ENCODE data around the gene ST7.

DNA sequence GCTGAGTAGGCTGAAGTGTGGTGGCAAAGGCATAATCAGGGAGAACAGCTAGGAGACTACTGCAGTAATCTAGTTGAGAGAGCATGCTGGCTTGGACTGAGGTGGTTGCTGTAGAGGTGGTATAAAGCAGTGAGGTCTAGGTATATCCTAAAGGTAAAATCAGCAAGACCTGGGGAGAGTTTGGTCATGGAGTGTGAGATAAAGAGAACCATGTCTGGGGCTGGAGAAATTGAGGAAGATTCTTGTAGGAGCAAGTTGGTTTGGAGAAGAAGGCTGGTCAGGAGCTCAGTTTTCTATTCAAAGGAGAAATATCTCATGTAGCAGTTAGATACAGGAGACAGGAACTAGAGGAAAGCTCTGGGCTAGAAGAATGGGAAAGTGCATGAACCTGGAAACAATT lies 32.9 kb upstream of the ST7 start:
- TF ChIP-seq, protein P1, sequence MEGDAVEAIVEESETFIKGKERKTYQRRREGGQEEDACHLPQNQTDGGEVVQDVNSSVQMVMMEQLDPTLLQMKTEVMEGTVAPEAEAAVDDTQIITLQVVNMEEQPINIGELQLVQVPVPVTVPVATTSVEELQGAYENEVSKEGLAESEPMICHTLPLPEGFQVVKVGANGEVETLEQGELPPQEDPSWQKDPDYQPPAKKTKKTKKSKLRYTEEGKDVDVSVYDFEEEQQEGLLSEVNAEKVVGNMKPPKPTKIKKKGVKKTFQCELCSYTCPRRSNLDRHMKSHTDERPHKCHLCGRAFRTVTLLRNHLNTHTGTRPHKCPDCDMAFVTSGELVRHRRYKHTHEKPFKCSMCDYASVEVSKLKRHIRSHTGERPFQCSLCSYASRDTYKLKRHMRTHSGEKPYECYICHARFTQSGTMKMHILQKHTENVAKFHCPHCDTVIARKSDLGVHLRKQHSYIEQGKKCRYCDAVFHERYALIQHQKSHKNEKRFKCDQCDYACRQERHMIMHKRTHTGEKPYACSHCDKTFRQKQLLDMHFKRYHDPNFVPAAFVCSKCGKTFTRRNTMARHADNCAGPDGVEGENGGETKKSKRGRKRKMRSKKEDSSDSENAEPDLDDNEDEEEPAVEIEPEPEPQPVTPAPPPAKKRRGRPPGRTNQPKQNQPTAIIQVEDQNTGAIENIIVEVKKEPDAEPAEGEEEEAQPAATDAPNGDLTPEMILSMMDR (IDR thresholded peaks at IDR 0.05; ENCODE audit: control extremely low read depth in 1 of 3, insufficient read depth in 1 of 3, low read depth in 1 of 3, low read length in 3 of 3) = no peak
- TF ChIP-seq SP1 (IDR thresholded peaks at IDR 0.05; ENCODE audit: low read depth, low read length) (no peak), EP300 (IDR thresholded peaks at IDR 0.05; ENCODE audit: borderline replicate concordance in 1 of 2, low read depth in 2 of 2, low read length in 2 of 2) (no peak)

Measured in H1 (cell line).